ENCODE measurements around the gene KIAA1755. TPM values are rescaled to one million over a fixed set of nuclear protein-coding genes. Genes with fewer than 3 reads are reported as not detected.

Gene KIAA1755
- total and polyA plus RNA-seq, 10 of the 15 experiments (the other 5 are each of a cell fraction or from before 2014, with no cell fraction given) = not detected

DNA sequence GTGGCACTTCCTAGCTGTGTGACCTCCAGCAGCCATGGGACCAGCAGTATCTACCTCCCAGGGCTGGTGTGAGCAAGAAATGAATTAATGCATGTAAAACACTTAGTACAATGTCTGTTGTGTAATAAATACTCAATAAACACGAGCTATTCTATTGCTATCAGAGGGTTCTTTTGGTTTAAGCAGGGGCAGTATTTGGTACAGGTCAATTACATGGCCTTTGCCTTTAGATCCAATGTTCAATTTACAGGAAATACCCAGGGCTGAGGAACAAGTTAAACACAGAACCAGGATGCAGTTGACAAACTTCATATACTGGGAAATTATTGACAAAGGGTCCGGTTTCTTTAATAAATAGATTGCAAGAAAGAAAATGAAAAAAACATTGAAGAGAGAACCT is 98.4 kb downstream of the KIAA1755 start:
- Histone ChIP-seq H3K27me3 (replicated peaks in 1 of 2; ENCODE audit: control insufficient read depth in 2 of 2, insufficient read depth in 2 of 2, low read length in 1 of 2) (no peaks in the 10 kb centered on the region), H3K79me2 (ENCODE audit: control insufficient read depth, insufficient read depth, low read length) (no peaks in the 10 kb centered on the region), H3K27ac (ENCODE audit: control insufficient read depth, insufficient read depth) (no peak overlapping the region), H2AFZ (ENCODE audit: control insufficient read depth, low read depth, low read length) (no peak overlapping the region), H3K36me3 (ENCODE audit: control insufficient read depth in 2 of 2, insufficient read depth in 2 of 2, low read length in 1 of 2) (no peaks in the 10 kb centered on the region), H4K20me1 (ENCODE audit: control insufficient read depth, insufficient read depth) (no peaks in the 10 kb centered on the region), H3K9me3 (replicated peaks; ENCODE audit: control insufficient read depth, insufficient read depth, low read length) (no peaks in the 10 kb centered on the region), H3K4me1 (ENCODE audit: control insufficient read depth, insufficient read depth, low read length) (peaks cover 4% of the 10 kb centered on the region; the same call in 1 of the 2 replicates), H3K4me2 (ENCODE audit: control insufficient read depth, insufficient read depth) (no peak overlapping the region), H3K9ac (ENCODE audit: control insufficient read depth, insufficient read depth, low read length) (no peak overlapping the region), H3K4me3 (no peak overlapping the region)
- in situ Hi-C loops (cut with MboI) (loop anchor here (25.0 kb wide), 1 partner anchor 100 kb away; no protein-coding TSS in a partner anchor), intact Hi-C loops (cut with micrococcal nuclease; ENCODE audit: unreplicated experiment) (no loop called here)
- ChIA-PET CTCF (interaction anchor here (0.9 to 6.5 kb wide), 6 partner anchors 48 to 104 kb away, joined by 3 to 103 read pairs (median 18); no protein-coding TSS in a partner anchor), RAD21 (ENCODE audit: unreplicated experiment) (interaction anchor here (1.0 to 5.1 kb wide), 5 partner anchors 19 to 101 kb away, joined by 3 to 59 read pairs (median 3); no protein-coding TSS in a partner anchor), POLR2A (interaction anchor here (1.6 kb wide), 1 partner anchor 10 kb away, joined by 4 read pairs; no protein-coding TSS in a partner anchor), SMC1A (ENCODE audit: uncharacterized antibody, unreplicated experiment) (interaction anchor here (0.9 to 10.1 kb wide), 6 partner anchors 48 to 104 kb away, joined by 4 to 117 read pairs (median 6); no protein-coding TSS in a partner anchor)
- no peak for DNase-seq (ENCODE audit: low read depth, low spot score)
- 28% methylated on average over 2 of the region's 2 CpGs for WGBS (ENCODE audit: insufficient coverage, insufficient replicate concordance, low lambda C conversion rate, missing lambda C conversion rate)
- BruUV-seq (replicated peaks) = no TSS peak
- TF ChIP-seq IRF4 (IDR thresholded peaks at IDR 0.05; ENCODE audit: low read depth, low read length) (no peak), WRNIP1 (IDR thresholded peaks at IDR 0.05; ENCODE audit: borderline replicate concordance, low read depth, low read length) (no peak), CEBPB (IDR thresholded peaks at IDR 0.05; ENCODE audit: borderline replicate concordance in 1 of 2, low read depth in 2 of 2, low read length in 2 of 2) (no peak), SREBF2 (IDR thresholded peaks at IDR 0.05; ENCODE audit: low read length) (no peak), YBX1 (IDR thresholded peaks at IDR 0.05) (no peak), IKZF1 (conservative IDR thresholded peaks at IDR 0.05) (no peak), MTA2 (IDR thresholded peaks at IDR 0.05; ENCODE audit: low read depth) (no peak), SIX5 (IDR thresholded peaks at IDR 0.05; ENCODE audit: low read depth, low read length, severe bottlenecking) (no peak), POLR2A (IDR thresholded peaks at IDR 0.05; ENCODE audit: low read depth, low read length) (no peak), NFXL1 (IDR thresholded peaks at IDR 0.05; ENCODE audit: borderline replicate concordance) (no peak), KLF5 (IDR thresholded peaks at IDR 0.05; ENCODE audit: partially characterized antibody) (no peak), MXI1 (IDR thresholded peaks at IDR 0.05; ENCODE audit: low read depth, low read length) (no peak)
- TF ChIP-seq, protein P1, sequence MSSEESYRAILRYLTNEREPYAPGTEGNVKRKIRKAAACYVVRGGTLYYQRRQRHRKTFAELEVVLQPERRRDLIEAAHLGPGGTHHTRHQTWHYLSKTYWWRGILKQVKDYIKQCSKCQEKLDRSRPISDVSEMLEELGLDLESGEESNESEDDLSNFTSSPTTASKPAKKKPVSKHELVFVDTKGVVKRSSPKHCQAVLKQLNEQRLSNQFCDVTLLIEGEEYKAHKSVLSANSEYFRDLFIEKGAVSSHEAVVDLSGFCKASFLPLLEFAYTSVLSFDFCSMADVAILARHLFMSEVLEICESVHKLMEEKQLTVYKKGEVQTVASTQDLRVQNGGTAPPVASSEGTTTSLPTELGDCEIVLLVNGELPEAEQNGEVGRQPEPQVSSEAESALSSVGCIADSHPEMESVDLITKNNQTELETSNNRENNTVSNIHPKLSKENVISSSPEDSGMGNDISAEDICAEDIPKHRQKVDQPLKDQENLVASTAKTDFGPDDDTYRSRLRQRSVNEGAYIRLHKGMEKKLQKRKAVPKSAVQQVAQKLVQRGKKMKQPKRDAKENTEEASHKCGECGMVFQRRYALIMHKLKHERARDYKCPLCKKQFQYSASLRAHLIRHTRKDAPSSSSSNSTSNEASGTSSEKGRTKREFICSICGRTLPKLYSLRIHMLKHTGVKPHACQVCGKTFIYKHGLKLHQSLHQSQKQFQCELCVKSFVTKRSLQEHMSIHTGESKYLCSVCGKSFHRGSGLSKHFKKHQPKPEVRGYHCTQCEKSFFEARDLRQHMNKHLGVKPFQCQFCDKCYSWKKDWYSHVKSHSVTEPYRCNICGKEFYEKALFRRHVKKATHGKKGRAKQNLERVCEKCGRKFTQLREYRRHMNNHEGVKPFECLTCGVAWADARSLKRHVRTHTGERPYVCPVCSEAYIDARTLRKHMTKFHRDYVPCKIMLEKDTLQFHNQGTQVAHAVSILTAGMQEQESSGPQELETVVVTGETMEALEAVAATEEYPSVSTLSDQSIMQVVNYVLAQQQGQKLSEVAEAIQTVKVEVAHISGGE (CRISPR knock-in tag; IDR thresholded peaks at IDR 0.05) = no peak
- no peak for FAIRE-seq
- no peak for ATAC-seq

Measured in GM12878 (cell line).